Naive thymus-derived CD4-positive, alpha-beta T cell (primary cell): ENCODE results near the gene TP53BP1. TPM values are rescaled to one million over a fixed set of nuclear protein-coding genes. Genes with fewer than 3 reads are reported as not detected.

Experiments used
- ATAC-seq: fragments of 150-1000 bp; cut with Tn5 transposase; 2 replicates; pipeline ENCODE4 v1.10.0; 2021; ENCODE audit warnings: mild to moderate bottlenecking, moderate library complexity
- CTCF ChIA-PET: fragments of 350-600 bp; sonication (Branson Sonifier 250); formaldehyde crosslinking; loops from one replicate; lab custom pipeline; 2021; ENCODE audit warnings: antibody characterized with exemption; lab: Charles Lee
- POLR2A ChIA-PET: fragments of 350-600 bp; sonication (Branson Sonifier 250); formaldehyde crosslinking; loops from one replicate; lab custom pipeline; 2021; ENCODE audit warnings: antibody characterized with exemption, inconsistent platforms; lab: Charles Lee
- DNase-seq, 9 donors: peaks; one replicate each; pipeline versions ENCODE4 v3.0.0 to v3.0.0-alpha.2; 2020 to 2022; ENCODE audit warnings: mixed read lengths in 1 of 9
- H3K27ac ChIP-seq: one replicate; pipeline ENCODE4 v1.7.0; 2013; ENCODE audit warnings: mild to moderate bottlenecking, low read depth, low read length, moderate library complexity
- H3K27me3 ChIP-seq, 2 donors: one replicate each; pipeline ENCODE4 v1.7.0; 2013; ENCODE audit warnings: low read length in 2 of 2, mild to moderate bottlenecking in 2 of 2, moderate library complexity in 2 of 2; ENCODE audit not compliant: control insufficient read depth in 2 of 2, insufficient read depth in 2 of 2
- H3K36me3 ChIP-seq, 3 experiments: 1 replicate in 2 of 3; 2 replicates in 1 of 3; pipeline ENCODE4 v1.7.0; 2013; ENCODE audit warnings: low read length in 3 of 3, mild to moderate bottlenecking in 3 of 3, moderate library complexity in 1 of 3; ENCODE audit not compliant: insufficient read depth in 3 of 3, control insufficient read depth in 2 of 3
- H3K4me1 ChIP-seq, 2 donors: one replicate each; pipeline ENCODE4 v1.7.0; 2013; ENCODE audit warnings: low read length in 2 of 2, mild to moderate bottlenecking in 2 of 2, moderate library complexity in 1 of 2; ENCODE audit not compliant: control insufficient read depth in 2 of 2, insufficient read depth in 2 of 2
- H3K4me3 ChIP-seq: 2 replicates; pipeline ENCODE4 v1.7.0; 2013; ENCODE audit warnings: mild to moderate bottlenecking, low read length
- H3K9me3 ChIP-seq, 3 experiments: 1 replicate in 2 of 3; 2 replicates in 1 of 3; pipeline ENCODE4 v1.7.0; 2013; ENCODE audit warnings: low read length in 3 of 3; ENCODE audit not compliant: control insufficient read depth in 2 of 3
- H3K27ac Mint-ChIP-seq, 9 donors: one replicate each; pipeline ENCODE4 v1.8.0; 2020 to 2022; ENCODE audit warnings: mixed read lengths in 9 of 9, mild to moderate bottlenecking in 8 of 9, moderate library complexity in 5 of 9, inconsistent platforms in 2 of 9
- H3K27me3 Mint-ChIP-seq, 5 donors: one replicate each; pipeline ENCODE4 v1.8.0; 2021 to 2022; ENCODE audit warnings: mixed read lengths in 5 of 5, mild to moderate bottlenecking in 1 of 5
- H3K36me3 Mint-ChIP-seq, 5 donors: one replicate each; pipeline ENCODE4 v1.8.0; 2020 to 2022; ENCODE audit warnings: mixed read lengths in 5 of 5, mild to moderate bottlenecking in 3 of 5, inconsistent platforms in 1 of 5
- H3K4me1 Mint-ChIP-seq, 7 donors: one replicate each; pipeline ENCODE4 v1.8.0; 2020 to 2022; ENCODE audit warnings: mixed read lengths in 7 of 7, mild to moderate bottlenecking in 3 of 7, inconsistent platforms in 1 of 7
- H3K4me3 Mint-ChIP-seq, 10 donors: one replicate each; pipeline ENCODE4 v1.8.0; 2020 to 2022; ENCODE audit warnings: mild to moderate bottlenecking in 10 of 10, mixed read lengths in 10 of 10, moderate library complexity in 6 of 10, inconsistent platforms in 2 of 10
- H3K9me3 Mint-ChIP-seq, 11 donors: one replicate each; pipeline ENCODE4 v1.8.0; 2020 to 2022; ENCODE audit warnings: mixed read lengths in 11 of 11, mild to moderate bottlenecking in 4 of 11, inconsistent platforms in 1 of 11, moderate library complexity in 1 of 11
- intact Hi-C, 2 donors: fragments of 100-400 bp; cut with micrococcal nuclease; formaldehyde crosslinking; loops; one replicate each; pipeline ENCODE4 v1.15.1; 2023
- polyA plus RNA-seq, 2 donors: library from polyadenylated mRNA; unstranded; fragments of 300-500 nt; fragmentation: Illumina TruSeq; gene quantifications; one replicate each; pipeline ENCODE4 v1.2.3, GENCODE V29; 2021
- total RNA-seq, 6 experiments: library from RNA in 5 of 6; stranded (reverse) in 5 of 6; gene quantifications; 1 replicate in 5 of 6; 2 replicates in 1 of 6; pipeline ENCODE4 v1.2.3 and lab custom pipeline; 2021 to 2026

The TP53BP1 gene
- total and polyA plus RNA-seq, 7 experiments from 2014 or later, result 9.3 to 41.6 (median 34.6) TPM

GRCh38 chr15:43440721-43441281 lies 52.2 kb downstream of the TP53BP1 start:
- H3K27ac Mint-ChIP-seq, result peak overlapping the region in 4 of 9 donors; percentile 20 to 91 (median 40)
- H3K27me3 ChIP-seq, result no peaks in the 10 kb centered on the region
- H3K36me3 ChIP-seq, result peaks cover 4 to 30% (median 4%) of the 10 kb centered on the region in 3 experiments
- DNase-seq (peak in 5 of 9 donors; percentile 6 to 25 (median 15)), ATAC-seq (peak; percentile 87)
- peak overlapping the region in 1 of 10 donors; percentile 20 for H3K4me3 Mint-ChIP-seq
- H3K9me3 ChIP-seq, result no peaks in the 10 kb centered on the region
- peaks cover 0 to 9% (median 0%) of the 10 kb centered on the region in 7 donors for H3K4me1 Mint-ChIP-seq
- no peaks in the 10 kb centered on the region for H3K27me3 Mint-ChIP-seq
- CTCF ChIA-PET, result interaction anchor here (0.7 to 1.9 kb wide), 3 partner anchors 22 to 73 kb away, joined by 3 to 8 read pairs (median 4); no protein-coding TSS in a partner anchor
- intact Hi-C loops, result loop anchor here (1.0 to 2.0 kb wide), 3 partner anchors 70 to 74 kb away; no protein-coding TSS in a partner anchor
- no peaks in the 10 kb centered on the region for H3K9me3 Mint-ChIP-seq
- H3K36me3 Mint-ChIP-seq, result peaks cover 3 to 33% (median 17%) of the 10 kb centered on the region in 5 donors
- H3K27ac ChIP-seq, result no peak overlapping the region
- no peak overlapping the region for H3K4me3 ChIP-seq
- POLR2A ChIA-PET, result no interaction called here
- H3K4me1 ChIP-seq, result no peaks in the 10 kb centered on the region

GRCh38 chr15:43439268-43439667 lies 53.7 kb downstream of the TP53BP1 start:
- Mint-ChIP-seq H3K9me3 (no peaks in the 10 kb centered on the region), H3K36me3 (peaks cover 3 to 22% (median 10%) of the 10 kb centered on the region in 5 donors), H3K27me3 (no peaks in the 10 kb centered on the region), H3K27ac (peak overlapping the region in 1 of 9 donors; percentile 62), H3K4me1 (peaks cover 0 to 11% (median 0%) of the 10 kb centered on the region in 7 donors), H3K4me3 (no peak overlapping the region)
- CTCF ChIA-PET, result no interaction called here
- H3K9me3 ChIP-seq, result no peaks in the 10 kb centered on the region
- DNase-seq, result no peak
- H3K4me1 ChIP-seq, result no peaks in the 10 kb centered on the region
- POLR2A ChIA-PET, result no interaction called here
- no peak overlapping the region for H3K4me3 ChIP-seq
- intact Hi-C loops, result no loop called here
- H3K27me3 ChIP-seq, result no peaks in the 10 kb centered on the region
- H3K27ac ChIP-seq, result no peak overlapping the region
- peaks cover 0 to 15% (median 4%) of the 10 kb centered on the region in 3 experiments for H3K36me3 ChIP-seq
- no peak for ATAC-seq

- ChIA-PET POLR2A (no interaction called here), CTCF (no interaction called here)
- Histone ChIP-seq H3K27me3 (no peaks in the 10 kb centered on the region), H3K36me3 (peaks cover 0 to 31% (median 0%) of the 10 kb centered on the region in 3 experiments), H3K4me3 (no peak overlapping the region), H3K9me3 (no peaks in the 10 kb centered on the region), H3K4me1 (no peaks in the 10 kb centered on the region), H3K27ac (no peak overlapping the region)
- ATAC-seq (no peak), DNase-seq (no peak)
- no peak overlapping the region for H3K27ac Mint-ChIP-seq
- no peak overlapping the region for H3K4me3 Mint-ChIP-seq
- peaks cover 12 to 42% (median 24%) of the 10 kb centered on the region in 5 donors for H3K36me3 Mint-ChIP-seq
- intact Hi-C loops, result no loop called here
- H3K4me1 Mint-ChIP-seq, result peaks cover 0 to 8% (median 0%) of the 10 kb centered on the region in 7 donors
- H3K9me3 Mint-ChIP-seq, result no peaks in the 10 kb centered on the region
- no peaks in the 10 kb centered on the region for H3K27me3 Mint-ChIP-seq
Measured at GRCh38 chr15:43436395-43436794, 56.6 kb downstream of the TP53BP1 start.

- no peaks in the 10 kb centered on the region for H3K9me3 Mint-ChIP-seq
Measured at GRCh38 chr15:43434446-43434845, 58.5 kb downstream of the TP53BP1 start.

GRCh38 chr15:43433661-43434303 lies 59.2 kb downstream of the TP53BP1 start:
- Histone ChIP-seq H3K4me3 (no peak overlapping the region), H3K4me1 (no peaks in the 10 kb centered on the region), H3K9me3 (no peaks in the 10 kb centered on the region), H3K27me3 (no peaks in the 10 kb centered on the region), H3K36me3 (peaks cover 0 to 42% (median 0%) of the 10 kb centered on the region in 3 experiments), H3K27ac (no peak overlapping the region)
- ATAC-seq (no peak), DNase-seq (no peak)
- no peaks in the 10 kb centered on the region for H3K27me3 Mint-ChIP-seq
- ChIA-PET CTCF (no interaction called here), POLR2A (no interaction called here)
- H3K4me1 Mint-ChIP-seq, result peaks cover 0 to 3% (median 0%) of the 10 kb centered on the region in 7 donors
- intact Hi-C loops, result no loop called here
- peak overlapping the region in 2 of 9 donors; percentile 26 to 35 for H3K27ac Mint-ChIP-seq
- no peak overlapping the region for H3K4me3 Mint-ChIP-seq
- H3K36me3 Mint-ChIP-seq, result peaks cover 14 to 38% (median 20%) of the 10 kb centered on the region in 5 donors
- H3K9me3 Mint-ChIP-seq, result no peaks in the 10 kb centered on the region

More at GRCh38 chr15:43434446-43434845, 58.5 kb downstream of the TP53BP1 start:
- no peak overlapping the region for H3K4me3 ChIP-seq
- H3K9me3 ChIP-seq, result no peaks in the 10 kb centered on the region
- Mint-ChIP-seq H3K36me3 (peaks cover 14 to 41% (median 20%) of the 10 kb centered on the region in 5 donors), H3K4me1 (peaks cover 0 to 3% (median 0%) of the 10 kb centered on the region in 7 donors), H3K27me3 (no peaks in the 10 kb centered on the region), H3K4me3 (no peak overlapping the region), H3K27ac (peak overlapping the region in 3 of 9 donors; percentile 15 to 28 (median 25))
- ATAC-seq (no peak), DNase-seq (no peak)
- H3K4me1 ChIP-seq, result no peaks in the 10 kb centered on the region
- ChIA-PET POLR2A (no interaction called here), CTCF (interaction anchor here (1.0 kb wide), 1 partner anchor 58 kb away, joined by 3 read pairs; no protein-coding TSS in a partner anchor)
- no peak overlapping the region for H3K27ac ChIP-seq
- no peaks in the 10 kb centered on the region for H3K27me3 ChIP-seq
- peaks cover 0 to 42% (median 0%) of the 10 kb centered on the region in 3 experiments for H3K36me3 ChIP-seq
- intact Hi-C loops, result no loop called here

- H3K9me3 Mint-ChIP-seq, result no peaks in the 10 kb centered on the region
- peaks cover 0 to 3% (median 0%) of the 10 kb centered on the region in 7 donors for H3K4me1 Mint-ChIP-seq
- no peaks in the 10 kb centered on the region for H3K27me3 Mint-ChIP-seq
- H3K4me3 Mint-ChIP-seq, result no peak overlapping the region
- ChIA-PET POLR2A (no interaction called here), CTCF (no interaction called here)
- peaks cover 0 to 42% (median 0%) of the 10 kb centered on the region in 3 experiments for H3K36me3 ChIP-seq
- H3K27ac Mint-ChIP-seq, result peak overlapping the region in 1 of 9 donors; percentile 34
- DNase-seq (no peak), ATAC-seq (no peak)
- H3K9me3 ChIP-seq, result no peaks in the 10 kb centered on the region
- H3K36me3 Mint-ChIP-seq, result peaks cover 14 to 36% (median 19%) of the 10 kb centered on the region in 5 donors
- no peak overlapping the region for H3K27ac ChIP-seq
- no peak overlapping the region for H3K4me3 ChIP-seq
- H3K27me3 ChIP-seq, result no peaks in the 10 kb centered on the region
- intact Hi-C loops, result no loop called here
- H3K4me1 ChIP-seq, result no peaks in the 10 kb centered on the region
Measured at GRCh38 chr15:43433165-43433564, 59.8 kb downstream of the TP53BP1 start.
